ENCODE measurements around the gene MAP1A.

MAP1A gene

DNA sequence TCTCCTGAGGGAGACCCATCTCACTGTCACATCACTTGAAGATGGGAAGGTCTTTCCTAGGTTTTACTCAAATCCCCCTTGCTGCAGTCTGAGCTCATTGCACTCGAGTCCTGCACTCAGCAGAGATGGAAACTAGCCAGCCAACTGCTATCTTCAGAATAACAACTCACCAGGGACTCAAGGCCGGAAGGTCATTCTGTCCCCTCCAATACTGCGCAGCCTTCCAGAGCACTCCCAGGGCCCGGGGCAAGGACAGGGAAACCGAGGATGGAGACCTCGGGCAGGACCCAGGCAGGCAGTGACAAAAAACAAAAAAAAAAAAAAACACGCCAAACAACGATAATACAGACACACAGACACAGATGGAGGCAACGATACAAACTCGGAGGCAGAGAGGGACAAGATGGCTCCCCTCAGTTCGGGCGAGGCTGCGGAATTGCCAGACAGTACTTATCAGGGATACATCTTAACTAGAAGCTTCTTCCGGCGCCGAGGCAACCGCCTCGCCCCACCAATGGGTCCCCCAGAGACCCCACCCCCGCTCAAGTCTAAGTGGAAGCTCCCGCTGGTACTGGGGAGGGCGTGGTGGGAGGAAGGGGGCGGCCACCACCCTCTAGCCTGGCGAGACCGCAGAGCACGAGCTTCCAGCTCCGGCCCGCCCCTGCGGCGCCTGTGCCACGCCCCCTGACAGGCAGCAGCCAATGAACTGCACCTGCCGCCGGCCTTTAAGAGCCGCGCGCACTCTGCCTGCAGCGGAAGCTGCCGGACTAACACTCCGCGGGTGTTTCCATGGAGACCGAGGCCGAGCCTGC lies 7.0 kb upstream of the MAP1A start:
- peak; percentile 96 for FAIRE-seq
- peak; percentile 97 for DNase-seq (ENCODE audit: extremely low spot score, insufficient read length, low read depth)

- no peak for FAIRE-seq
- no peak for DNase-seq (ENCODE audit: extremely low spot score, insufficient read length, low read depth)
Observed at GRCh38 chr15:43511012-43511885, 6.2 kb upstream of the MAP1A start.

GRCh38 chr15:43513550-43513949 lies 3.9 kb upstream of the MAP1A start:
- no peak for FAIRE-seq
- no peak for DNase-seq (ENCODE audit: extremely low spot score, insufficient read length, low read depth)

DNA sequence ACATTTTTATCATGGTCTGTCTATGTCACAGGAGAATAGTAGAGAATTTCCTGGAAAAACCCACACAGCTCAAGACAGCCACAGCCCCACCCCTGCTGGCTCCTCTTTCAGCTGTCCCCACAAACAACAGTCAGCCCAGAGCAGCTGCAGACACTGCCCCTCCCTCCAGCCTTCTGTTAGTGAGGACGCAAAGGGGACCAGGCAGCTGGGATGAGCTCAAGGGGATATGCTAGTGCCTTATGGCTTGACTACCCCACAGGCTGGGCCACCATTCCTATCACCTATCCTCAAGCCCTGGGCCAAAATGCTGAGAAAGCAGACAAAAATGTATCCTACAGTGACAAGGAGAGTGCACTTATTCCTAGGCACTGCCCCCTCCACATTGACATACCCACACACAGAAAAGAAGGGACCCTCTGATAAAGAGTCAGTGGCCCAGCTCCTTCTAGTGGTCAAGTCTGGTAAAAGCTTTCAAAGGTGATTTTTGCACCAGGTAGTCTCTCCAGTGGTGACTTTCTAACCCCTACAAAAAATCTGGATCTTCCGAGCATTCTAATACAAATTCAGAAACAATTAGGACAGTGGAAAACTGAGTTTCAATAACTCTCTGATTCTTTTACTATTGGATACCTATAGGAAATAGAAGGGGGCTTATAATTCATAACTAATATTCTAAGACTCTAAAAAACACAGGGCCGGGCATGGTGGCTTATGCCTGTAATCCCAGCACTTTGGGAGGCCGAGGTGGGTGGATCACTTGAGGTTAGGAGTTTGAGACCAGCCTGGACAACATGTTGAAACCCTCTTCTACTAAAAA lies 3.0 kb upstream of the MAP1A start:
- DNase-seq (ENCODE audit: extremely low spot score, insufficient read length, low read depth): no peak
- peak; percentile 54 for FAIRE-seq

DNA sequence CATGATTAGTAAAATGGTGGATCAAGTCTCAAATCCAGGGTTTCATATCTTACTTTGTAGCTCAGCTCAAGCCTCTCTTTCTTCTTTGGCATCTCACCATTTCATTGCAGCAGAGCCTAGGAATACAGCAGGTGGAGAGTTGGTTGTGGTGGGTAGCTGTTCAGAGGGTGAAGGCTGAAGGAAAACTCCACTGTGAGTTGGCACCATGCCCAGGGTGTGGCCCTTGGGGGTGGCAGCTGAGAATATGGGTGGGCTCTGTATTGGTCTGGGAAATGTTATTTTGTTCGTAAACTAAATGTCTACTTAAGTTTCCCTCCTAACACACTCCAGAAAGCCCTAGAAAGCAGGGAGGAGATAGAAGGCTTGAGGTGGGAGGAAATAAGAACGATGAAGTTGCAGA lies 1.7 kb upstream of the MAP1A start:
- DNase-seq (ENCODE audit: extremely low spot score, insufficient read length, low read depth) (no peak), FAIRE-seq (no peak)

DNA sequence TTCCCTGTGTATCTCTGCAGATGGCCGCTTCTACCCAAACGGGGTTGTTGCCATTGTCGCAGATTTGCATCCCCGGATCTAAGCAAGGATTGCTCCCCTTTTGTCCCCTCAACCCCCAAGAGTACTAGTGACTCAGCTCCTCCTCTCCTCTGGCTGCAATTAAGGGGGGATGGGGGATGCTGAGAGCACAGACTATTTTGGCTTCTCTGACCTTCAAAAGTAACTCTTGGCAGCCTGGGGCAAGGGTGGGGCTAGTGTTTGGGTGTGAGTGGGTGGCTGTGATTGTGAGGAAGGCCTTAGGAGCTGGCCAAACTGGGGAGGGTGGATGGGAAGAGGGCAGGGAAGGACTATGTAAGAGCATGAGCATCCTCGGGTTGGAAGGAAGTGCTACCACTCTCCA lies 1.2 kb upstream of the MAP1A start:
- no peak for FAIRE-seq

DNA sequence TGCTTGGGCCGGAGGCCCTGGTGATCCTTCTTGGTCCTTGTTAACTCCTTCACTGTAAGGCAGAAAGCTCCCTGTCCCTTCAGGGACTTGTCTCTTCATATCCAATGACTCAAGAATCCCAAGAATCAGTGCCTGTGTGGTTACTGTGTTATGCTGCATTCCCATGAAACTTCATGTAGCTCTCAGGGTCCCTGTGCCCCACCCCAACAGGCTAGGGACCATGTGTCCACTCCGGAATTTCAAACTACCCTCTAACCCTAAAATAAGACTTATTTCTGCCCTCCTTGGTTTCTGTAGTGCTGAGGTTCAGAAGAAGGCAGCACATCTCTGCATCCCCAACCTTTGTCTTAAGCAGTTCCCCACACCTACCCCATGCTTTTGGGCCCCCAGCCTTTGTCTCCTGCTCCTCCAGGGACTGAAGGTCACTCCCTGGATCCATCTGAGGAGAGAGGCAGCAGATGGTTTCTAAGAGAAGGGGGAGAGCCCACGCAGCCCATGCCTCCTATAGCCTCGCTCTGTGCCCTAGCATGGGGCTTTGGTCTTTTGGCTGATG lies 531 bp upstream of the MAP1A start:
- no peak for DNase-seq (ENCODE audit: extremely low spot score, insufficient read length, low read depth)
- FAIRE-seq: no peak

More for the DNA sequence above, 1.2 kb upstream of the MAP1A start:
- DNase-seq (ENCODE audit: extremely low spot score, insufficient read length, low read depth): no peak

DNA sequence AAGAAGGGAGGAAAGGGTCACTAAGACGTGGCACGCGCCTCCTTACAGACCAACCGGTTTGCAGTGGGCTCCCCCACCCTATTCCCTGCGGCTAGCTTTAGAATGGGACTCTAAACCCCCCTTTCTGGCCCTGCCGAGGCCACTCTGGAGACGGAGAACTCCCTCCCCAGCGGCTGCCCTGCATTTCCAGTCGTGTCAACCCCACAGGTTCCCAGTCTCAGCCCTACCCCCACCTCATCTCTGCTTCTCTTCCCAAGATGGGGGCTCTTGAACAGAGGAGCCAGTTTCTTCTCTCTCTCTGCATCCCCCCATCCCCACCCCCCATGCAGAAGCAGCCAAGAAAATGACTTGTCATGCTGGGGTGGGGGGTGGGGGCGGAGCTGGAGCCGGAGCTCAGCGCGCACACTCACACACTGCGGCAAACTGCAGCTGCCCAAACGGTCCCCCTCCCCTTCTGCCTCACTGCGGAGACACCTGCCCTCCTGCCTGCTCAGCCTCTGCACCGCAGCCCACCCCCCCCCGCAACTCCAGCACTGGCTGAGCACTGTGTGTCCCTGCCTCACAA lies 871 bp downstream of the MAP1A start:
- DNase-seq (ENCODE audit: extremely low spot score, insufficient read length, low read depth) (no peak), FAIRE-seq (no peak)

DNA sequence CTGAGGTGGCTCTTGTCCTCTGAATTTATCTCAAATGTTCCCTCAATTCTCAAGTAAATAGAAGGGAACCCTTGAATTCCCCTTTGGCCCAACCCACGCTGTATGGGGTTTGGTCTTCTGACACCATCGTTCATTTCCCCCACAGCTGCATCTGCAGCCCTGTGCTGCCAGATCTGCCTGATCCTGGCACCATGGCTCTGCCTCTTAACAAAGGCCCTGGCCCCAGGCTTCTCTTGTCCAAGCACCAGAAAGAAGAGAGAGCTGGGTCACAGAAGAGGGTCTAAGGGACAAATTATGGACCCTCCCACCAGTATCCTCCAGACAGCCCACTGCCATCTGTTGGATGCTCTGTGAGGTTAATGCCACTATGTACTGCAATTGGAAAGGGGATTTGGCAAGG lies 1.8 kb downstream of the MAP1A start:
- FAIRE-seq: no peak
- DNase-seq (ENCODE audit: extremely low spot score, insufficient read length, low read depth): no peak

- DNase-seq (ENCODE audit: extremely low spot score, insufficient read length, low read depth) (no peak), FAIRE-seq (no peak)
Observed at GRCh38 chr15:43520138-43520537, 2.7 kb downstream of the MAP1A start.

DNA sequence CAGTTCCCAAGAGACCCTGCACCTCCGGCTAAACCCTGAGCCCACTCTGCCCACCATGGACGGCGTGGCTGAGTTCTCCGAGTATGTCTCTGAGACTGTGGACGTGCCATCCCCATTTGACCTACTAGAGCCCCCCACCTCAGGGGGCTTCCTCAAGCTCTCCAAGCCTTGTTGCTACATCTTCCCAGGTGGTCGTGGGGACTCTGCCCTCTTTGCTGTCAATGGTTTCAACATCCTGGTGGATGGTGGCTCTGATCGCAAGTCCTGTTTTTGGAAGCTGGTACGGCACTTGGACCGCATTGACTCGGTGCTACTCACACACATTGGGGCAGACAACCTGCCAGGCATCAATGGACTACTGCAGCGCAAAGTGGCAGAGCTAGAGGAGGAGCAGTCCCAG lies 4.0 kb downstream of the MAP1A start:
- no peak for FAIRE-seq
- DNase-seq (ENCODE audit: extremely low spot score, insufficient read length, low read depth): no peak

DNA sequence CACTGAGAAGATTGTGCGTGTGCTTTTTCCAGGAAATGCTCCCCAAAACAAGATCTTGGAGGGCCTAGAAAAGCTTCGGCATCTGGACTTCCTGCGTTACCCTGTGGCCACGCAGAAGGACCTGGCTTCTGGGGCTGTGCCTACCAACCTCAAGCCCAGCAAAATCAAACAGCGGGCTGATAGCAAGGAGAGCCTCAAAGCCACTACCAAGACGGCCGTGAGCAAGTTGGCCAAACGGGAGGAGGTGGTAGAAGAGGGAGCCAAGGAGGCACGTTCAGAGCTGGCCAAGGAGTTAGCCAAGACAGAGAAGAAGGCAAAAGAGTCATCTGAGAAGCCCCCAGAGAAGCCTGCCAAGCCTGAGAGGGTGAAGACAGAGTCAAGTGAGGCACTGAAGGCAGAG lies 4.8 kb downstream of the MAP1A start:
- DNase-seq (ENCODE audit: extremely low spot score, insufficient read length, low read depth): no peak
- no peak for FAIRE-seq

GRCh38 chr15:43523646-43524045 lies 6.2 kb downstream of the MAP1A start:
- no peak for FAIRE-seq
- no peak for DNase-seq (ENCODE audit: extremely low spot score, insufficient read length, low read depth)

DNA sequence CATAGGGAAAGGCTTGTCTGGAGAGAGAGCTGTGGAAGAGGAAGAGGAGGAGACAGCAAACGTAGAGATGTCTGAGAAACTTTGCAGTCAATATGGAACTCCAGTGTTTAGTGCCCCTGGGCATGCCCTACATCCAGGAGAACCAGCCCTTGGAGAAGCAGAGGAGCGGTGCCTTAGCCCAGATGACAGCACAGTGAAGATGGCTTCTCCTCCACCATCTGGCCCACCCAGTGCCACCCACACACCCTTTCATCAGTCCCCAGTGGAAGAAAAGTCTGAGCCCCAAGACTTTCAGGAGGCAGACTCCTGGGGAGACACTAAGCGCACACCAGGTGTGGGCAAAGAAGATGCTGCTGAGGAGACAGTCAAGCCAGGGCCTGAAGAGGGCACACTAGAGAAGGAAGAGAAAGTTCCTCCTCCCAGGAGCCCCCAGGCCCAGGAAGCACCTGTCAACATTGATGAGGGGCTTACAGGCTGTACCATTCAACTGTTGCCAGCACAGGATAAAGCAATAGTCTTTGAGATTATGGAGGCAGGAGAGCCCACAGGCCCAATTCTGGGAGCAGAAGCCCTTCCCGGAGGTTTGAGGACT lies 6.9 kb downstream of the MAP1A start:
- no peak for DNase-seq (ENCODE audit: extremely low spot score, insufficient read length, low read depth)
- no peak for FAIRE-seq

DNA sequence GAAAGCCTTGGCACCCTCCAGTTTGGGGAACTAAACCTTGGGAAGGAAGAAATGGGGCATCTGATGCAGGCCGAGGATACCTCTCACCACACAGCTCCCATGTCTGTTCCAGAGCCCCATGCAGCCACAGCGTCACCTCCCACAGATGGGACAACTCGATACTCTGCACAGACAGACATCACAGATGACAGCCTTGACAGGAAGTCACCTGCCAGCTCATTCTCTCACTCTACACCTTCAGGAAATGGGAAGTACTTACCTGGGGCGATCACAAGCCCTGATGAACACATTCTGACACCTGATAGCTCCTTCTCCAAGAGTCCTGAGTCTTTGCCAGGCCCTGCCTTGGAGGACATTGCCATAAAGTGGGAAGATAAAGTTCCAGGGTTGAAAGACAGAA lies 7.7 kb downstream of the MAP1A start:
- no peak for FAIRE-seq
- no peak for DNase-seq (ENCODE audit: extremely low spot score, insufficient read length, low read depth)

- FAIRE-seq (no peak), DNase-seq (ENCODE audit: extremely low spot score, insufficient read length, low read depth) (no peak)
Observed at GRCh38 chr15:43526261-43526930, 9.0 kb downstream of the MAP1A start.

DNA sequence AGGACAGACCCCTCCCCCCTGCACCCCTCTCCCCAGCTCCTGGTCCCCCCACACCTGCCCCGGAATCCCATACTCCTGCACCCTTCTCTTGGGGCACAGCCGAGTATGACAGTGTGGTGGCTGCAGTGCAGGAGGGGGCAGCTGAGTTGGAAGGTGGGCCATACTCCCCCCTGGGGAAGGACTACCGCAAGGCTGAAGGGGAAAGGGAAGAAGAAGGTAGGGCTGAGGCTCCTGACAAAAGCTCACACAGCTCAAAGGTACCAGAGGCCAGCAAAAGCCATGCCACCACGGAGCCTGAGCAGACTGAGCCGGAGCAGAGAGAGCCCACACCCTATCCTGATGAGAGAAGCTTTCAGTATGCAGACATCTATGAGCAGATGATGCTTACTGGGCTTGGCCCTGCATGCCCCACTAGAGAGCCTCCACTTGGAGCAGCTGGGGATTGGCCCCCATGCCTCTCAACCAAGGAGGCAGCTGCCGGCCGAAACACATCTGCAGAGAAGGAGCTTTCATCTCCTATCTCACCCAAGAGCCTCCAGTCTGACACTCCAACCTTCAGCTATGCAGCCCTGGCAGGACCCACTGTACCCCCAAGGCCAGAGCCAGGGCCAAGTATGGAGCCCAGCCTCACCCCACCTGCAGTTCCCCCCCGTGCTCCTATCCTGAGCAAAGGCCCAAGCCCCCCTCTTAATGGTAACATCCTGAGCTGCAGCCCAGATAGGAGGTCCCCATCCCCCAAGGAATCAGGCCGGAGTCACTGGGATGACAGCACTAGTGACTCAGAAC lies 9.8 kb downstream of the MAP1A start:
- no peak for DNase-seq (ENCODE audit: extremely low spot score, insufficient read length, low read depth)
- no peak for FAIRE-seq

DNA sequence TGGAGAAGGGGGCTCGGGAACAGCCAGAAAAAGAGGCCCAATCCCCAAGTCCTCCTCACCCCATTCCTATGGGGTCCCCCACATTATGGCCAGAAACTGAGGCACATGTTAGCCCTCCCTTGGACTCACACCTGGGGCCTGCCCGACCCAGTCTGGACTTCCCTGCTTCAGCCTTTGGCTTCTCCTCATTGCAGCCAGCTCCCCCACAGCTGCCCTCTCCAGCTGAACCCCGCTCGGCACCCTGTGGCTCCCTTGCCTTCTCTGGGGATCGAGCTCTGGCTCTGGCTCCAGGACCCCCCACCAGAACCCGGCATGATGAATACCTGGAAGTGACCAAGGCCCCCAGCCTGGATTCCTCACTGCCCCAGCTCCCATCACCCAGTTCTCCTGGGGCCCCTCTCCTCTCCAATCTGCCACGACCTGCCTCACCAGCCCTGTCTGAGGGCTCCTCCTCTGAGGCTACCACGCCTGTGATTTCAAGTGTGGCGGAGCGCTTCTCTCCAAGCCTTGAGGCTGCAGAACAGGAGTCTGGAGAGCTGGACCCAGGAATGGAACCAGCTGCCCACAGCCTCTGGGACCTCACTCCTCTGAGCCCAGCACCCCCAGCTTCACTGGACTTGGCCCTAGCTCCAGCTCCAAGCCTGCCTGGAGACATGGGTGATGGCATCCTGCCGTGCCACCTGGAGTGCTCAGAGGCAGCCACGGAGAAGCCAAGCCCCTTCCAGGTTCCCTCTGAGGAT lies 10.6 kb downstream of the MAP1A start:
- DNase-seq (ENCODE audit: extremely low spot score, insufficient read length, low read depth): no peak
- no peak for FAIRE-seq
